Neural progenitor cell (in vitro differentiated cells): ENCODE measurements around the gene SOX2. TPM values are rescaled to one million over a fixed set of nuclear protein-coding genes. Genes with fewer than 3 reads are reported as not detected.

Experiments used
- DNase-seq: peaks from one replicate; pipeline ENCODE4 v3.0.0-alpha.2; 2016; ENCODE audit warnings: low spot score
- H2AFZ ChIP-seq: fragments of 200-600 bp; sonication (generic); replicated peaks from 2 replicates; pipeline ENCODE4 v1.6.1; 2016; ENCODE audit warnings: antibody characterized with exemption
- H3F3A ChIP-seq: fragments of 200-600 bp; sonication (generic); 2 replicates; pipeline ENCODE4 v1.6.1; 2016; ENCODE audit warnings: antibody characterized with exemption, low read depth
- H3K27ac ChIP-seq: fragments of 200-600 bp; sonication (generic); 2 replicates; pipeline ENCODE4 v1.5.1; 2016; ENCODE audit warnings: mild to moderate bottlenecking
- H3K27me3 ChIP-seq: fragments of 200-600 bp; sonication (generic); 2 replicates; pipeline ENCODE4 v1.6.1; 2016; ENCODE audit warnings: mild to moderate bottlenecking, moderate library complexity
- H3K36me3 ChIP-seq: fragments of 200-600 bp; sonication (generic); 2 replicates; pipeline ENCODE4 v1.5.1; 2016
- H3K4me1 ChIP-seq: fragments of 200-600 bp; sonication (generic); 2 replicates; pipeline ENCODE4 v1.6.1; 2016; ENCODE audit warnings: mixed run types
- H3K4me2 ChIP-seq: fragments of 200-600 bp; sonication (generic); 2 replicates; pipeline ENCODE4 v1.6.1; 2016
- H3K4me3 ChIP-seq: fragments of 200-600 bp; sonication (generic); 2 replicates; pipeline ENCODE4 v1.5.1; 2016
- H3K79me2 ChIP-seq: fragments of 200-600 bp; sonication (generic); 2 replicates; pipeline ENCODE4 v1.6.1; 2016; ENCODE audit warnings: low read depth
- H3K9ac ChIP-seq: fragments of 200-600 bp; sonication (generic); 2 replicates; pipeline ENCODE4 v1.6.1; 2016
- H3K9me3 ChIP-seq: fragments of 200-600 bp; sonication (generic); 2 replicates; pipeline ENCODE4 v1.5.1; 2016; ENCODE audit warnings: low read depth
- H4K20me1 ChIP-seq: fragments of 200-600 bp; sonication (generic); 2 replicates; pipeline ENCODE4 v1.6.1; 2016; ENCODE audit warnings: low read depth
- H3K27ac Mint-ChIP-seq: 3 replicates; pipeline ENCODE4 v1.8.0; 2021; ENCODE audit warnings: mixed read lengths
- H3K27me3 Mint-ChIP-seq: 2 replicates; pipeline ENCODE4 v1.8.0; 2022; ENCODE audit warnings: low read depth, mild to moderate bottlenecking, inconsistent platforms, moderate library complexity, mixed read lengths; ENCODE audit not compliant: insufficient read depth
- H3K36me3 Mint-ChIP-seq: 3 replicates; pipeline ENCODE4 v1.8.0; 2021; ENCODE audit warnings: mixed read lengths
- H3K4me1 Mint-ChIP-seq: 3 replicates; pipeline ENCODE4 v1.8.0; 2021; ENCODE audit warnings: mixed read lengths
- H3K4me3 Mint-ChIP-seq: 3 replicates; pipeline ENCODE4 v1.8.0; 2021; ENCODE audit warnings: mild to moderate bottlenecking, moderate library complexity, mixed read lengths
- H3K9me3 Mint-ChIP-seq: 3 replicates; pipeline ENCODE4 v1.8.0; 2020; ENCODE audit warnings: mixed read lengths
- EZH2 ChIP-seq: fragments of 200-600 bp; sonication (generic); IDR thresholded peaks from 2 replicates; pipeline ENCODE4 v1.6.1; 2017; ENCODE audit warnings: antibody characterized with exemption, mild to moderate bottlenecking, moderate library complexity
- EZH2phosphoT487 ChIP-seq: fragments of 200-600 bp; sonication (generic); IDR thresholded peaks from 2 replicates; pipeline ENCODE4 v1.6.1; 2017; ENCODE audit warnings: antibody characterized with exemption
- total RNA-seq: library from RNA; depleted of rRNA; stranded (reverse); fragments of >200 nt; gene quantifications from 2 replicates; pipeline ENCODE4 v1.2.3, GENCODE V29; 2015; ENCODE audit warnings: low replicate concordance
- TF ChIP-seq, protein P1 (sequence below): fragments of 200-600 bp; sonication (generic); IDR thresholded peaks from 2 replicates; pipeline ENCODE4 v1.5.1; 2017; ENCODE audit warnings: antibody characterized with exemption, mild to moderate bottlenecking

SOX2 gene
- total RNA-seq, 1 donor from 2014 or later, result 605 TPM

DNA sequence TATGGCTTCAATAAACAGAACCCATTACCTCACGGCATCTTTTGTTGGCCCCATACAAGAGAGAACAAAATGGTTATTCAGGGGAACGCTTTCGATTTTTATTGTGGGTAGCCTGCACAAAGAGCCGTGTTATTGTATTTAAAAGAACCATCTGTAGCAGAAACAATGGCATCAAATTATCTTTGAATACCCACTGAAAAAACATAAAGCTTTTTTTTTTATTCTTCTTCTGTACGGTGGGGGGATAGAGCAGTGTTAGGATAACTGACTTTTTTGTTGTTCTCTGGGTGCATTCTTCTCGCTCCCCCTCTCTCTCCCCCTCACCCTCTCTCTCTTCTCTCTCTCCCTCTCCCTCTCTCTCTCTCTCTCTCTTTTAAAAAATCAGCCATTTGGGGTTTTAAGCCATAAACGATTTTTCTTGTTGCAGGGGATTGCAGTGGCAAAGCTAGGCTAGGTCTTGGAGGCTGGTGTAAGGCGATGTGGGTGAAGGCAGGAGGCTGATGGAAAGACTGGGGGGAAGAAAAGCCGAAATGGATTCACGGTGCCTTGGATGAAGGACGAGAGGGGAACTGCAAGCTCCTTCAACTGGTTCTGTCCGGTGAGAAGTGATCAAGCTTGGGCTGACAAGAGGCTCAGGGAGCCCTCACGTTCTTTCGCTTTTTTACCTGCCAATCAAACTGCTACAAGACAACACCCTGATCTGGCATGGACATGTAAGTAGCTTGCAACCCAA lies 12.4 kb upstream of the SOX2 start:
- Histone ChIP-seq H3K27me3 (no peaks in the 10 kb centered on the region), H3K9me3 (no peaks in the 10 kb centered on the region), H3F3A (peaks cover 48% of the 10 kb centered on the region), H3K4me2 (peak overlapping the region; percentile 77), H3K9ac (no peak overlapping the region), H2AFZ (peak overlapping the region; percentile 23), H4K20me1 (no peaks in the 10 kb centered on the region), H3K4me3 (peak overlapping the region; percentile 45), H3K4me1 (peaks cover 83% of the 10 kb centered on the region), H3K27ac (peak overlapping the region; percentile 80), H3K36me3 (no peaks in the 10 kb centered on the region), H3K79me2 (peaks cover 46% of the 10 kb centered on the region)
- DNase-seq, result peak; percentile 78
- peaks cover 18% of the 10 kb centered on the region for H3K36me3 Mint-ChIP-seq
- peak overlapping the region; percentile 33 for H3K27ac Mint-ChIP-seq
- peak overlapping the region; percentile 3 for H3K4me3 Mint-ChIP-seq
- TF ChIP-seq EZH2, result no peak
- TF ChIP-seq, protein P1, sequence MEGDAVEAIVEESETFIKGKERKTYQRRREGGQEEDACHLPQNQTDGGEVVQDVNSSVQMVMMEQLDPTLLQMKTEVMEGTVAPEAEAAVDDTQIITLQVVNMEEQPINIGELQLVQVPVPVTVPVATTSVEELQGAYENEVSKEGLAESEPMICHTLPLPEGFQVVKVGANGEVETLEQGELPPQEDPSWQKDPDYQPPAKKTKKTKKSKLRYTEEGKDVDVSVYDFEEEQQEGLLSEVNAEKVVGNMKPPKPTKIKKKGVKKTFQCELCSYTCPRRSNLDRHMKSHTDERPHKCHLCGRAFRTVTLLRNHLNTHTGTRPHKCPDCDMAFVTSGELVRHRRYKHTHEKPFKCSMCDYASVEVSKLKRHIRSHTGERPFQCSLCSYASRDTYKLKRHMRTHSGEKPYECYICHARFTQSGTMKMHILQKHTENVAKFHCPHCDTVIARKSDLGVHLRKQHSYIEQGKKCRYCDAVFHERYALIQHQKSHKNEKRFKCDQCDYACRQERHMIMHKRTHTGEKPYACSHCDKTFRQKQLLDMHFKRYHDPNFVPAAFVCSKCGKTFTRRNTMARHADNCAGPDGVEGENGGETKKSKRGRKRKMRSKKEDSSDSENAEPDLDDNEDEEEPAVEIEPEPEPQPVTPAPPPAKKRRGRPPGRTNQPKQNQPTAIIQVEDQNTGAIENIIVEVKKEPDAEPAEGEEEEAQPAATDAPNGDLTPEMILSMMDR, result peak; percentile 23
- H3K9me3 Mint-ChIP-seq, result peaks cover 16% of the 10 kb centered on the region
- peaks cover 15% of the 10 kb centered on the region for H3K27me3 Mint-ChIP-seq
- H3K4me1 Mint-ChIP-seq, result peaks cover 35% of the 10 kb centered on the region

GRCh38 chr3:181700168-181701087 lies 11.3 kb upstream of the SOX2 start:
- Histone ChIP-seq H3K4me2 (peak overlapping the region; percentile 77), H3K4me1 (peaks cover 84% of the 10 kb centered on the region), H3K4me3 (peak overlapping the region; percentile 45), H4K20me1 (no peaks in the 10 kb centered on the region), H3K9ac (no peak overlapping the region), H3K9me3 (no peaks in the 10 kb centered on the region), H3F3A (peaks cover 57% of the 10 kb centered on the region), H3K36me3 (no peaks in the 10 kb centered on the region), H3K79me2 (peaks cover 51% of the 10 kb centered on the region), H3K27me3 (no peaks in the 10 kb centered on the region), H2AFZ (no peak overlapping the region), H3K27ac (peak overlapping the region; percentile 71)
- DNase-seq, result peak; percentile 91
- Mint-ChIP-seq H3K36me3 (peaks cover 24% of the 10 kb centered on the region), H3K4me3 (peak overlapping the region; percentile 43), H3K4me1 (peaks cover 37% of the 10 kb centered on the region), H3K27ac (no peak overlapping the region), H3K9me3 (peaks cover 22% of the 10 kb centered on the region), H3K27me3 (peaks cover 10% of the 10 kb centered on the region)
- TF ChIP-seq, protein P1, result peak; percentile 89
- TF ChIP-seq EZH2phosphoT487, result no peak

DNA sequence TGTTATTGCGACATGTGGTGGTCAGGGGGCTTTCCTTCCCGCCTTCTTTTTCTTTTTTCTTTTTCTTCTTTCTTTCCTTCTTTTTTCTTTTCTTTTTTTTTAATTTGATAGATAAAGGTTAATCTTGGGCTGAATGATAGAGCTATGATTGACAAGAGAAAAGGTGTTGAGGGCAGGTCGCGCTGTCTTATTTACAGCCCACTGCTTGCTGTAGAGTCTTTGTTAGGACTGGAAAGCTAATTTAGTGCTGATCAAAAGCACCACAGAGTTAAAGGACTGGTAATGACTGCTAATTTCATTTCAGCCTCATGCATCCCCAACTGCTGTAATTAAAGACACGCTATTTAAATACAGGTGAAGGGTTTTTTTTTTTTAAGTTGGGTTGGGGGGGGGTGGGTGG lies 10.6 kb upstream of the SOX2 start:
- H3K4me2 ChIP-seq, result peak overlapping the region; percentile 77
- H3K79me2 ChIP-seq, result peaks cover 51% of the 10 kb centered on the region
- peaks cover 84% of the 10 kb centered on the region for H3K4me1 ChIP-seq
- TF ChIP-seq EZH2 (no peak), EZH2phosphoT487 (no peak)
- TF ChIP-seq, protein P1, result no peak
- no peaks in the 10 kb centered on the region for H3K27me3 ChIP-seq
- no peak overlapping the region for H3K9ac ChIP-seq
- H3K27me3 Mint-ChIP-seq, result peaks cover 10% of the 10 kb centered on the region
- peaks cover 42% of the 10 kb centered on the region for H3K4me1 Mint-ChIP-seq
- DNase-seq, result peak; percentile 57
- H3K4me3 Mint-ChIP-seq, result no peak overlapping the region
- H3K36me3 Mint-ChIP-seq, result peaks cover 27% of the 10 kb centered on the region
- H3K9me3 ChIP-seq, result no peaks in the 10 kb centered on the region
- H4K20me1 ChIP-seq, result no peaks in the 10 kb centered on the region
- peak overlapping the region; percentile 45 for H3K4me3 ChIP-seq
- H3F3A ChIP-seq, result peaks cover 64% of the 10 kb centered on the region
- H3K27ac ChIP-seq, result peak overlapping the region; percentile 71
- peaks cover 24% of the 10 kb centered on the region for H3K9me3 Mint-ChIP-seq
- no peaks in the 10 kb centered on the region for H3K36me3 ChIP-seq
- no peak overlapping the region for H3K27ac Mint-ChIP-seq
- H2AFZ ChIP-seq, result no peak overlapping the region
